ENCODE data around the gene ACTL8.

ACTL8 gene

GRCh38 chr1:17773591-17774326 is 18.6 kb downstream of the ACTL8 start:
- no peak for DNase-seq

GRCh38 chr1:17774452-17774851 is 19.3 kb downstream of the ACTL8 start:
- DNase-seq, result no peak

- no peak for DNase-seq
Observed at GRCh38 chr1:17775796-17776195, 20.7 kb downstream of the ACTL8 start.

GRCh38 chr1:17776426-17776825 is 21.3 kb downstream of the ACTL8 start:
- DNase-seq, result no peak

DNA sequence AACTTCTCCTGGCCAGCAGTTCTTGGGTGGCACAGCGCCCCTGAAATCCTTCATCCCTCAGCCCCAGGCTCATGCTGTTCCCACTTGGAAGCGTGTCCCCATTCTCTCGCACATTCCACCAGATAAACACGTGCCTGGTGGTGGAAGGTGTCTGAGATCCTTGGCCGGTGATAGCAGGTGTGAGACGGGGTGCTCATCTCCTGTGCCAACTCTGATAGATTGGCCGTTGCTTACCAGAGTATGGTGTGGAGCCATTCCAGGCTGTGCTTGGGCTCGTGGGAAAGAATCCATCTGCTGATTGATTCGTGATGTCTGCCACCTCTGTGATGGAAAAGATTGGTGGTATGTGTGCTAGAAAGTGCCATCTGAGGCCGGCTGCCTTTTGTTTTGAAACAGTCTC is 22.2 kb downstream of the ACTL8 start:
- DNase-seq, result no peak

DNA sequence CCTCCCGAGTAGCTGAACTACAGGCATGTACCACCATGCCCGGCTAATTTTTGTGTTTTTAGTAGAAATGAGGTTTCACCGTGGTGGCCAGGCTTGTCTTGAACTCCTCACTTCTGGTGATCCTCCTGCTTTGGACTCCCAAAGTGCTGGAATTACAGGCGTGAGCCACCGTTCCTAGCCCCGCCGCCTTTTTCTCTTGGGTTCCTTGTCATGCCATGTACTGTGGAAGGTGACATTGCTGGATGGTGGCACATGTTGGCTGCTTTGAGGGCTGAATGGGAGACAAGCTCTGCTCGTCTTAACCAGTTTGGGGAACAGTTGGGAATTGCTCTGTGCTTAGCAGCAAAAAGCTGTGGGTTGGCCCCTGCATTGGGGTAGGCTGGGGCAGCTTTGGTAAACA is 22.7 kb downstream of the ACTL8 start:
- DNase-seq, result no peak

- no peak for DNase-seq
Observed at GRCh38 chr1:17780916-17781315, 25.8 kb downstream of the ACTL8 start.

DNA sequence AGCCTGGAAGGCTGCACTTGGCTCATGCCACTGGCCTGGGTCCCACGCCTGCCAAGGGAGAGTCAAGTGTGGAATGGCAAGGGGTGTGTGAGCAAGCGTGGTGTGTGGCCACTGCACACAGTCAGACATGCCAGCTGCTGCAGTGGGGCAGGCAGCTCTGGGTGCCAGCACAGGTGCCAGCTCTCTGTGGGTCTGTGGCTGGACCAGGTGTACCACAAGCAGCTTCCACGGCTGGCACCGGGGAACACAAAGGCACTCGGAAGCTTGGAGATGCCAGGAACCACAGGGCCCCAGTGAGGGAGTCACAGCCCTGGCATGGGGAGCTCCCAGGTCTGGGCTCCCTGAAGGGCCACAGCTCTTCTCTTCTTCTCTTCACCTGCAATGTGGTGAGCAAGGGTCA is 34.8 kb downstream of the ACTL8 start:
- DNase-seq, result no peak

GRCh38 chr1:17790383-17791054 is 35.4 kb downstream of the ACTL8 start:
- no peak for DNase-seq

- no peak for DNase-seq
Observed at GRCh38 chr1:17791055-17791390, 35.9 kb downstream of the ACTL8 start.

GRCh38 chr1:17791480-17791879 is 36.3 kb downstream of the ACTL8 start:
- no peak for DNase-seq

- no peak for DNase-seq
Observed at GRCh38 chr1:17792421-17792820, 37.3 kb downstream of the ACTL8 start.

DNA sequence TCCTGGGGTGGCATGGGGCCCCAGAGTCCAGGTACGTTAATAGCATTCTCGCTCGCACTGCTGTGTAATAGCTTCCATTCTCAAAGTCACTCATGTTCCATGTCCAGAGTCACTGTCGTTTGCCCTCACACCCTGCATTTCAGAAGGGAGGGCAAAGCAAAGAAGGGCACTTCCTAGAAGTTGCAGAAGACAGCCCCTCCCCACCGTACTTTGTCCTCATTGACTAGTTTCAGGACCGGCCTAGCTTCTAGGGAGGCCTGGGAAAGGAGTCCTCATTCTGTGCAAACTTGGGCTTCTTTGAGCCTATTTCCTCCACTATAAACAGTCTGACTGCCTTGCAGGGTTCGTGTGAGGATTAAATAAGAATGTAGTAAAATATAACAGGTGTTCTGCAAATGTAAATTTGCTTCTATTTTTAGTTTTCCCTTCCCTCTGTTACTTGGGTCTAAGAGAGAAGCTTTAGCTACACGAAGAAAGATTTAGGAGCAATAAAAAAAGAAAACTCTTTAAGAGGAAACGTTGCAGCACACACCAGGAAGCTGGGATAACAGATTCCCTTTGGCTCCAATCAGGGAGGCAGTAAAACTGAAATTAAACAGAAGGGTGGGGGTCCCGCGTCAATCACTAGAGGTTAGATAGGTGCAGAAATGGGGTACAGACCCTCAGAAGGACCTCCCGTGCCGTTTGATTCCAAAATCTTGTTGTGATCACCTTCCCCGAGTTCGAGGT is 40.1 kb downstream of the ACTL8 start:
- no peak for DNase-seq

GRCh38 chr1:17795836-17796645 is 40.9 kb downstream of the ACTL8 start:
- no peak for DNase-seq

- no peak for DNase-seq
Observed at GRCh38 chr1:17797478-17797877, 42.3 kb downstream of the ACTL8 start.

DNA sequence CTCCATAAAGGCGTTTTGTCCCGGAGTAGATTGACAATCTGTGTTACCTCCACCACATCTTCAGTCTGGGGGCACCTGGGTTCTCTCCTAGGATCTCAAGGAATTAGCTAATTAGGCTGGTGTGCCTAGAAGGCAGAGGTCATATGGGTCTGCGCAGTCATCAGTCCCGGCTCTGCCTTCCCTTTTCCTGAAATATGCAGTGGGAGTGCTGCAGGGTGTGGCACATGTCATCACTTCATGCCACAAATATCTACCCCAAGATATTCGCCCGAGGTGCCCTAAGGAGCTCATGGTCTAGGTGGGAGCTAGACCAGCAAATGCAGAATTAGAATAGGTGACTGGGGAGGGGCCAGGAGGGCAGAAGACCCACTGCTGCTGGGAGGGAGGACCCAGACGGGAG is 42.9 kb downstream of the ACTL8 start:
- DNase-seq, result no peak

DNA sequence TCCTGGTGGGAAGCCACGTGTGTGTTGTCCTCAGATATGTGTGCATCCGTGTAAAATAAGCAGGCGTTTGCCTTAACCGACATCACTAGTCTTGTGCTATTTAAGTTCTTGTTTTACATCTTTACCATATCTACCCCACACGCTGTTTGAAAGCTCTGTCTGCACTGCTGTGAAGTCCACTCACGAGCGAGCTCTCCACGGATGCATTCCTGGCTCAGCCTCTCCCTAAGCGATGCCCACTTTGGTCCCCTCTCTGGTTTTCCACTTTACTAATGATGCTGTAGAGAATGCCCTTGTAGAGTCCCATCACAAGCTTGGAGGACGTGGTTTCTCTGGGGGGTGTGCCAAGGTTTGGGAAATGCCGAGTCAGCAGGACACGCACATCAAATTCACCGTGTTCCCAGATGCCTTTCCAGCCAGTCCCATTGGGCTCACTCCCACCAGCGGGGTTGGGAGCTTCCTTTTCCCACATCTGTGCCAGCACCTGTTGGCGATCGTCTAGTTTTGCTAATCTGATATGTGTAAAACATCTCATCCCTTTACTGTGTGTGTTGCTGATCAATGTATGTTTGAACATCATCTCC is 43.8 kb downstream of the ACTL8 start:
- DNase-seq, result no peak

GRCh38 chr1:17799642-17800041 is 44.5 kb downstream of the ACTL8 start:
- no peak for DNase-seq

DNA sequence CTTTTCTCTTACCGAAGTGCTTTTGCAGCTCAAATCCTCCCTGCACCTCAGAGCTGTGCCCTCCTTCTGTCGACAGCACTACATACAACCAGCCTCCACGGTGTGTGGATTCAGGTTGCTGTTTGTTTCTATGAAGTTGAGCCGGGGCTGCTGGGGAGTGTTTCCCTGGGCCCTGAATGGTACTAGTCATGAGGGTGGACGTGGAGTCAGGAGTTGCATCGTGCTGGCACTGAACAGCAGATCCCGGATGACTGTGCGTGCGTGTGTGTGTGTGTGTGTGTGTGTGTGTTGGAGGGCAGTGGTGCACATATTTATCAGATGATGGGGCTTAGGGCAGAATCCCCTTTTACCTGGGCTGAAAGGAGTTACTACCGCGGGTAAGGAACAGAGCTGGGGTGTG is 47.0 kb downstream of the ACTL8 start:
- no peak for DNase-seq

- no peak for DNase-seq
Observed at GRCh38 chr1:17802945-17803344, 47.8 kb downstream of the ACTL8 start.

GRCh38 chr1:17805869-17806684 is 50.9 kb downstream of the ACTL8 start:
- DNase-seq, result no peak

DNA sequence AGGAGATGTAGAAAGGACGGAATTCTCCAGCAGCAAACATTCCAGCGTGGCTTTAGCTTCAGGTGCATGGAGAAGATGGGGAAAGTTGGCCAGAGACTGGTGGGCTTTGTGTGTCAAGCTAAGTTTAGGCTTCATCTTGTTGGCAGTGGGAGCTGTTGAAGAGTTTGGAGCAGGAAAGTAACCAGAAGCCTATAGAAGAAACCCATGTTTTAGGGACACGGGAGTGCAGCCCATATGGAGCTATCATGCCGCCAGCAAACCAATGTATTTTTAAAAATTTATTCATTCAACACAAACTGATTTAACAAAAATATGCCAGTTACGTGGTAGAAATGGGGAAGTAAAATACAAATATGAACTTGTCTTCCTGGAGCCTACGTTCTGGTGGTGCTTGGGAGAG is 53.7 kb downstream of the ACTL8 start:
- DNase-seq, result no peak
